Astrocyte of the spinal cord (primary cell): ENCODE data around the gene CCNE1.

Experiments used
- DNase-seq: peaks from one replicate; pipeline ENCODE4 v3.0.0; 2011; ENCODE audit warnings: low read depth, low spot score
- H3K4me3 ChIP-seq: 2 replicates; pipeline ENCODE4 v1.5.1; 2011; ENCODE audit warnings: low read depth, mild to moderate bottlenecking, low read length, moderate library complexity
- in situ Hi-C: cut with HindIII; loops from 2 replicates; pipeline ENCODE4 v1.10.0; 2017; ENCODE audit warnings: low sequenced_read_pairs
- TF ChIP-seq, protein P1 (sequence below): IDR thresholded peaks from 2 replicates; pipeline ENCODE4 v1.5.1; 2012; ENCODE audit warnings: low read depth, mild to moderate bottlenecking, low read length, inconsistent platforms

The CCNE1 gene

DNA sequence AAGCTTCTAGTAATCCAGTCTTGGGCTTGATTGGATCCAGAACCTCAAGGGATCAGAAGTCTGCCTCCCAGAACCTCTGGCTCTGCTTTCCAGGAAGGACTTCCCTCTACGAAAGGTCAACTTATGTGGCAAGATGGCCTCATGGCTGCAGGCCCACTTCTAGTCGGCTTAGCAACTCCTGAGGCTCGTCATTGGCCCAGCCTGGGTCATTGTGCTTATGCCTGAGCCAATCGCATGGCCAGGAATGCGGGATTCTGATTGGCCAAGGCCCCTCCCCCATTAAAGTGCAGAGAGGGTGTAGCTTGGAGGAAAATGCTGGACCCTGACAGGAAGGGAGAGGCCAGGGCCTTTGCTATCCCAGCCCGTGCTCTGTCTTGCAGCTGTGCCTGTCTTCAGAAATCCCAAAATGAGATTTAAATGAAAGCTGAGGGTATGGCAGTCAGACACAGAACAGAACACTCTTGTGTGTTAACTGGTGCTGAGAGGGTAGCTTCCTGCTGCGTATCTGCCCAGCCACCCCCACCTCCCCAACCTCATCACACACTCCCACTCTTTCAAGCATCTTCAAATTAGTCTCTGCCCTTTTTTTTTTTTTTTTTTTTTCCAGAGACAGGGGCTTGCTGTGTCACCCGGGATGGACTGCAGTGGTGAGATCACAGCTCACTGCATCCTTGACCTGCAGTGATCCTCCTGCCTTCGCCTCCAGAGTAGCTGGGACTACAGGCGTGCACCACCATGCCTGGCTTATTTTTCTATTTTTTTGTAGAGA, 5.5 kb upstream of the CCNE1 start:
- TF ChIP-seq, protein P1, sequence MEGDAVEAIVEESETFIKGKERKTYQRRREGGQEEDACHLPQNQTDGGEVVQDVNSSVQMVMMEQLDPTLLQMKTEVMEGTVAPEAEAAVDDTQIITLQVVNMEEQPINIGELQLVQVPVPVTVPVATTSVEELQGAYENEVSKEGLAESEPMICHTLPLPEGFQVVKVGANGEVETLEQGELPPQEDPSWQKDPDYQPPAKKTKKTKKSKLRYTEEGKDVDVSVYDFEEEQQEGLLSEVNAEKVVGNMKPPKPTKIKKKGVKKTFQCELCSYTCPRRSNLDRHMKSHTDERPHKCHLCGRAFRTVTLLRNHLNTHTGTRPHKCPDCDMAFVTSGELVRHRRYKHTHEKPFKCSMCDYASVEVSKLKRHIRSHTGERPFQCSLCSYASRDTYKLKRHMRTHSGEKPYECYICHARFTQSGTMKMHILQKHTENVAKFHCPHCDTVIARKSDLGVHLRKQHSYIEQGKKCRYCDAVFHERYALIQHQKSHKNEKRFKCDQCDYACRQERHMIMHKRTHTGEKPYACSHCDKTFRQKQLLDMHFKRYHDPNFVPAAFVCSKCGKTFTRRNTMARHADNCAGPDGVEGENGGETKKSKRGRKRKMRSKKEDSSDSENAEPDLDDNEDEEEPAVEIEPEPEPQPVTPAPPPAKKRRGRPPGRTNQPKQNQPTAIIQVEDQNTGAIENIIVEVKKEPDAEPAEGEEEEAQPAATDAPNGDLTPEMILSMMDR, result no peak
- H3K4me3 ChIP-seq, result no peak overlapping the region
- DNase-seq, result no peak
- in situ Hi-C loops, result no loop called here

DNA sequence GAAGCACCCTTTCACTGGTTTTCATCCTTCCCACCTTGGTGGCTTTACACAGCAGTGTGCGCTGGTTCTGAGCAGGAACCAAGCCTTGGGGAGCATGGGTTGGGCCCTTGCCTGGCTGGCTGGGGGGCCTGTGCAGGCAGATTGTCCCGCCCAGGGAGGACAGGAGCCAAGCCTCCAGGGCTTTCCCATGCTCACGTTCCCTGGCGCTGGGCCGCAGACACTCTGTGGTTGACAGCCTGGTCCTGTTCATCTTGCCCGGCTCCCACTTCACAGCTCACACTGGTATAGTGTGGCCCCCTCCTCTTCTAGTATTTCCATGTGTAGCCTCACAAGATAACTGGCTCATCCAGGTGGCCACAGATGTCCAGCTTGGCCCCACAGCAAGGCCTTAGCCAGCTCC, 4.6 kb upstream of the CCNE1 start:
- DNase-seq, result no peak
- in situ Hi-C loops, result no loop called here
- TF ChIP-seq, protein P1, result no peak
- H3K4me3 ChIP-seq, result no peak overlapping the region

DNA sequence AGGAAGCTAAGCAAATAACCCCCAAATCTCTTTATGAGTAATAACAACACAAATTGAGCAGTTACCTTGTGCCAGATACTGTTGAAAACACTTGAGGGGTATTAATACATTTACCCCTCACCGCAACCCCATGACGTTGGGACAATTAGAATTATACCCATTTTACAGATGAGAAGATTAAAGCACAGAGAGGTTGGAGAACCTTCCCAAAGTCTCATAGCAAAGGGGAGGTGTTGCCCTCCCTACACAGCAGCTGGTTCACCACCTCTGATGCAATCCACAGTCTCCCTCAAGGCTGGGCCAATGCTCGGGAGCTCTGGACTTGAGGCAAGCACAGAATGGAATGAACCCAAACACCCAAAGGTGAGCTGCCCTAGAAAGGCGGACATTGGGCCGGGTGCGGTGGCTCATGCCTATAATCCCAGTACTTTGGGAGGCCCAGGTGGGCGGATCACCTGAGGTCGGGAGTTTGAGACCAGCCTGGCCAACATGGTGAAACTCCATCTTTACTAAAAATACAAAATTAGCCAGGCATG, 3.9 kb upstream of the CCNE1 start:
- H3K4me3 ChIP-seq, result no peak overlapping the region
- TF ChIP-seq, protein P1, result no peak
- no peak for DNase-seq
- in situ Hi-C loops, result no loop called here

DNA sequence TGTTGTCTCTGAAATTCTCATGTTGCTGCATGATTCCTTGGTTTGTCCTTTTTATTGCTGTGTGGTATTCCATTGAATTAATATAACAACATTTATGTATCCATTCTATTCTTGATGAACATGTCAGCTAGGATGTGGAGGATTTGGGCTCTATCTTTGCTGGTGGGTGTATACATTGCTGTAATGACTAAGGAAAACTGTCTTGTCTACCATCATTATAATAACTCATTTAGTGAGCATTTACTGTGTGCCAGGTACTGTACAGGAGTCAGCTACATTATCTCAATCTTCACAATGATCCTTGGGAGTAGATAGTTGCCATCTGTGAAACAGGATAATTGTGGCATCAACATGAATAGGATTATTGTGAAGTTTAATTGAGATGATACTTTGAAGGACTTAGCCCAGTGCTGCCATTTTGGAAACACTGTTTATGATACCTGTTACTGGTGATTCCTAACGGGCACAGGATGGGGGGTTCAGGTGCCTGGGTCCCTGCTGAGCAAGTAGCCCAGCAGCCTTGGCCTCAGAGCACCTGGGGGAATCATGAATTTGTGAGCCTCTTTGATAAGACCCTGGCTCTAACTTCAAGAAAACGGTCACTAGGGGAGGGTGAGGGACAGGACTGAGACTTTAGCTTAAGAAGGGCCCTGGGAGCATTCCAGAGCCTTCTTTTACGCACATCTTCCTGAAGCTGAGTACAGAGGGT, 1.8 kb upstream of the CCNE1 start:
- TF ChIP-seq, protein P1, result no peak
- in situ Hi-C loops, result no loop called here
- no peak for DNase-seq
- H3K4me3 ChIP-seq, result no peak overlapping the region

DNA sequence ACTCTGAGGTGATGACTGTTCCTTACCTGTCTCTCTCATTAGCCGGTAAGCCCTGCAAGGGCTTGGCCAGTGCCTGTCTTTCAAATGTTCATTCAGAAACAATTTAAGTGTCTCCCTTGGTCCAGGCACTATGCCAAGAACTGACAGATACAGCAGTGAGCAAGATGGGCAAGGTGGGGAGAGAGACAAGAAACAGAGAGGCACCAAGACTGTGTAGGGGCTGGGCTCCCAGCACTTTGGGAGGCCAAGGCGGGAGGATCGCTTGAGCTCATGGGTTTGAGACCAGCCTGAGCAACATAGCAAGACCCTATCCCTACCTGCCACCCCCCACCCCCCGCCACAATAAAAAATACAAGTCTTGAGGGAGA, 1.3 kb upstream of the CCNE1 start:
- in situ Hi-C loops, result no loop called here
- DNase-seq, result no peak
- TF ChIP-seq, protein P1, result no peak
- no peak overlapping the region for H3K4me3 ChIP-seq

DNA sequence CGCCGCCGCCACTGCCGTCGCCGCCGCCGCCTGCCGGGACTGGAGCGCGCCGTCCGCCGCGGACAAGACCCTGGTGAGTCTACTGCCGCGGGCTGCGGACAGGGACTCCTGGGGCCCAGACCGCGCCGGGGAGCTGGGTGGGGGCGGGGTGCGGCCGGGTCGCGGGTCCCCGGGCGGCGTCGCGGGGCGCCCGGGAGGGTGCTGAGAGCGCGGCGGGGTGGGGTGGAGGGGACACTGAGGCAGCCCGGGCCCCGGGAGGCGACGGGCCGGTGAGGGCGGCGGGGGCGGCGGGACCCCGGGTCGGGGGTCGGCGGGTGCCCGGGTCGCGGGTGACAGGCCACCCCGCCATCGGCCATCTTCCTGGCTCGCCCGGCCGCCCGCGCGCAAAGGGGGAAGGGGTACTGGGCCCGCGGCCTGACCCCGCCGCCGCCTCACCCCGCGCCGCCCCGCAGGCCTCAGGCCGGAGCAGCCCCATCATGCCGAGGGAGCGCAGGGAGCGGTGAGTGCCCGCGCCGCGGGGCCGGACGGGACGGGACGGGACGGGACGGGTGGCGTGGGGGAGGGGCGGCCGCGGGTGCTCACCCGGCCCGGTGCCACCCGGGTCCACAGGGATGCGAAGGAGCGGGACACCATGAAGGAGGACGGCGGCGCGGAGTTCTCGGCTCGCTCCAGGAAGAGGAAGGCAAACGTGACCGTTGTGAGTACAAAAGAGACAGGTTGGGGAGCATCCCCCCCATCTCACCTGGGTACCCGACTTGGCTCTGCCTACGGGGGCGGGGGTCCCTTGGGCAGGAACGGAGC, 489 bp downstream of the CCNE1 start:
- no peak for DNase-seq
- H3K4me3 ChIP-seq, result peak overlapping the region; percentile 32
- in situ Hi-C loops, result no loop called here
- TF ChIP-seq, protein P1, result no peak
